HL-60 (cell line): ENCODE data around the gene COL11A2.

Source experiments
- DNase-seq, 2 experiments: peaks; one replicate each; pipeline ENCODE4 v3.0.0-alpha.2; 2010 to 2020; ENCODE audit warnings: low read depth in 1 of 2, low spot score in 1 of 2
- H3K27ac ChIP-seq: fragments of 250-450 bp; sonication (Bioruptor Pico); replicated peaks from 2 replicates; pipeline ENCODE4 v1.5.1; 2020; ENCODE audit warnings: mild to moderate bottlenecking, moderate library complexity
- H3K27me3 ChIP-seq: fragments of 250-450 bp; sonication (Bioruptor Pico); 2 replicates; pipeline ENCODE4 v1.5.1; 2021; ENCODE audit warnings: mild to moderate bottlenecking, moderate library complexity; ENCODE audit not compliant: insufficient read depth, poor library complexity, severe bottlenecking
- H3K4me3 ChIP-seq: replicated peaks from 2 replicates; pipeline ENCODE4 v1.5.1; 2011; ENCODE audit warnings: mild to moderate bottlenecking, control low read depth, low read length; ENCODE audit not compliant: insufficient read depth
- GABPA ChIP-seq: IDR thresholded peaks from 2 replicates; pipeline ENCODE4 v1.6.1; 2012; ENCODE audit warnings: low read depth
- POLR2AphosphoS5 ChIP-seq: IDR thresholded peaks from 2 replicates; pipeline ENCODE4 v1.6.1; 2012; ENCODE audit warnings: low read depth
- SPI1 ChIP-seq: IDR thresholded peaks from 2 replicates; pipeline ENCODE4 v1.6.1; 2012; ENCODE audit warnings: low read depth, mild to moderate bottlenecking, borderline replicate concordance
- TF ChIP-seq, protein P1 (sequence below): IDR thresholded peaks from one replicate; pipeline ENCODE4 v1.5.1; 2011; ENCODE audit warnings: low read length, control low read depth, inconsistent platforms; ENCODE audit not compliant: insufficient read depth
- TF ChIP-seq, protein P2 (sequence below): IDR thresholded peaks from 2 replicates; pipeline ENCODE4 v1.6.1; 2012; ENCODE audit warnings: low read depth; ENCODE audit not compliant: insufficient replicate concordance

Gene COL11A2

DNA sequence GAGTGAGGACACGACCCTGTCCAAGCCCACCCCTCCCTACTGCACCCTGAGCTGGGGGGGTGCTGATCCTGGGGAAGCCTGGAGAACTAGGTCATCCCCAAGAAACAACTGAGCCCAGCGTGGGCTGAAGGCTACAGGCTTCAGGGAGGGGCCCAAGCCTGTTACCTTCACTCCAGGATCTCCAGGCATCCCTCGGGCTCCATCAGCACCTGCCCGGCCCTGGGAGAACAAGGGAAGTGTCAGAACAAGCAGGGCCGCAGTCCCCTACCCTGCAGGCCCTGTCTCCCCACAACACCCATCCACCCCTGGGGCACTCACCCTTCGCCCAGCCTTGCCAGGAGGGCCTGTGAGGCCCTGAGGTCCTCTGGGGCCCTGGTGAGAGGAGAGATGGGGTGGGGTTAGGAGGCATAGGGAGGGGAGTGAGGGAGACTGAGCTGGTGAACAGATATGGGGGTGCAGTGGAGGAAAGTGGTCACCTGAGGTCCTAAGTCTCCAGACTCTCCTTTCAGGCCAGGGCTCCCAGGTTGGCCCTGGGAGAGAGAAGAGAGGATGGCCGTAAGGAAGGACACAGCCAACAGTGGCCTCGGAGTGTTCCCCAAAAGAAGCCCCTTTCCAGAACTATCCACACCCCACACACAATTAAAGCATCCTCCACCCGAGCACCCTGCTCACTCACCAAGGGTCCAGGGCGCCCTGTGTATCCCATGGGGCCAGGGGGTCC lies 13.4 kb downstream of the COL11A2 start:
- DNase-seq, result no peak
- Histone ChIP-seq H3K27ac (no peak overlapping the region), H3K27me3 (no peaks in the 10 kb centered on the region), H3K4me3 (no peak overlapping the region)
- TF ChIP-seq, protein P1, sequence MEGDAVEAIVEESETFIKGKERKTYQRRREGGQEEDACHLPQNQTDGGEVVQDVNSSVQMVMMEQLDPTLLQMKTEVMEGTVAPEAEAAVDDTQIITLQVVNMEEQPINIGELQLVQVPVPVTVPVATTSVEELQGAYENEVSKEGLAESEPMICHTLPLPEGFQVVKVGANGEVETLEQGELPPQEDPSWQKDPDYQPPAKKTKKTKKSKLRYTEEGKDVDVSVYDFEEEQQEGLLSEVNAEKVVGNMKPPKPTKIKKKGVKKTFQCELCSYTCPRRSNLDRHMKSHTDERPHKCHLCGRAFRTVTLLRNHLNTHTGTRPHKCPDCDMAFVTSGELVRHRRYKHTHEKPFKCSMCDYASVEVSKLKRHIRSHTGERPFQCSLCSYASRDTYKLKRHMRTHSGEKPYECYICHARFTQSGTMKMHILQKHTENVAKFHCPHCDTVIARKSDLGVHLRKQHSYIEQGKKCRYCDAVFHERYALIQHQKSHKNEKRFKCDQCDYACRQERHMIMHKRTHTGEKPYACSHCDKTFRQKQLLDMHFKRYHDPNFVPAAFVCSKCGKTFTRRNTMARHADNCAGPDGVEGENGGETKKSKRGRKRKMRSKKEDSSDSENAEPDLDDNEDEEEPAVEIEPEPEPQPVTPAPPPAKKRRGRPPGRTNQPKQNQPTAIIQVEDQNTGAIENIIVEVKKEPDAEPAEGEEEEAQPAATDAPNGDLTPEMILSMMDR, result no peak
- TF ChIP-seq, protein P2, sequence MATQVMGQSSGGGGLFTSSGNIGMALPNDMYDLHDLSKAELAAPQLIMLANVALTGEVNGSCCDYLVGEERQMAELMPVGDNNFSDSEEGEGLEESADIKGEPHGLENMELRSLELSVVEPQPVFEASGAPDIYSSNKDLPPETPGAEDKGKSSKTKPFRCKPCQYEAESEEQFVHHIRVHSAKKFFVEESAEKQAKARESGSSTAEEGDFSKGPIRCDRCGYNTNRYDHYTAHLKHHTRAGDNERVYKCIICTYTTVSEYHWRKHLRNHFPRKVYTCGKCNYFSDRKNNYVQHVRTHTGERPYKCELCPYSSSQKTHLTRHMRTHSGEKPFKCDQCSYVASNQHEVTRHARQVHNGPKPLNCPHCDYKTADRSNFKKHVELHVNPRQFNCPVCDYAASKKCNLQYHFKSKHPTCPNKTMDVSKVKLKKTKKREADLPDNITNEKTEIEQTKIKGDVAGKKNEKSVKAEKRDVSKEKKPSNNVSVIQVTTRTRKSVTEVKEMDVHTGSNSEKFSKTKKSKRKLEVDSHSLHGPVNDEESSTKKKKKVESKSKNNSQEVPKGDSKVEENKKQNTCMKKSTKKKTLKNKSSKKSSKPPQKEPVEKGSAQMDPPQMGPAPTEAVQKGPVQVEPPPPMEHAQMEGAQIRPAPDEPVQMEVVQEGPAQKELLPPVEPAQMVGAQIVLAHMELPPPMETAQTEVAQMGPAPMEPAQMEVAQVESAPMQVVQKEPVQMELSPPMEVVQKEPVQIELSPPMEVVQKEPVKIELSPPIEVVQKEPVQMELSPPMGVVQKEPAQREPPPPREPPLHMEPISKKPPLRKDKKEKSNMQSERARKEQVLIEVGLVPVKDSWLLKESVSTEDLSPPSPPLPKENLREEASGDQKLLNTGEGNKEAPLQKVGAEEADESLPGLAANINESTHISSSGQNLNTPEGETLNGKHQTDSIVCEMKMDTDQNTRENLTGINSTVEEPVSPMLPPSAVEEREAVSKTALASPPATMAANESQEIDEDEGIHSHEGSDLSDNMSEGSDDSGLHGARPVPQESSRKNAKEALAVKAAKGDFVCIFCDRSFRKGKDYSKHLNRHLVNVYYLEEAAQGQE, result no peak
- no peak for TF ChIP-seq POLR2AphosphoS5
- TF ChIP-seq SPI1, result no peak
- no peak for TF ChIP-seq GABPA

- TF ChIP-seq SPI1 (no peak), POLR2AphosphoS5 (no peak), GABPA (no peak)
- TF ChIP-seq, protein P2, result no peak
- TF ChIP-seq, protein P1, result no peak
- H3K27ac ChIP-seq, result no peak overlapping the region
- H3K4me3 ChIP-seq, result no peak overlapping the region
- no peak for DNase-seq
- H3K27me3 ChIP-seq, result no peaks in the 10 kb centered on the region
Measured at GRCh38 chr6:33177552-33178446, 14.5 kb downstream of the COL11A2 start.

DNA sequence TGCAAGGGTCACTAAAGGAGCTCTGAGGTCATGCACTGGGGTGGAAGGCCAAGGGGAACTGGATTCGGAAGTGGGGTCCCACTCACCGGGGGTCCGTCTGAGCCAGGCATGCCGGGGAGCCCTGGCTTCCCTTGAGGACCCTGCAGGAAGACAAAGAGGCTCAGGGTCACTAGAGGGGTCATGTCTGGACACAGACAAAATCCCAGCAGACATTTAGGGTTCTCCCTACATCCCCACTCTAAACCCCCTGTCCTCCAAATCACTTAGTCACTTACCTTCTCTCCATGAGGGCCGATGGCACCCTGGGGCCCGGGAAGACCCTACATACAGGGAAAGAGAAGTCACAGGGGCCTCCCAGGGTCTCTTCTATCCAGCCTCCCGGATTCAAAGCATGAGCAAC lies 15.4 kb downstream of the COL11A2 start:
- H3K27ac ChIP-seq, result no peak overlapping the region
- no peak for TF ChIP-seq SPI1
- TF ChIP-seq, protein P2, result no peak
- TF ChIP-seq, protein P1, result no peak
- no peak for TF ChIP-seq POLR2AphosphoS5
- DNase-seq, result no peak
- H3K4me3 ChIP-seq, result no peak overlapping the region
- H3K27me3 ChIP-seq, result no peaks in the 10 kb centered on the region
